ENCODE results near the gene NOC2L.

DNA sequence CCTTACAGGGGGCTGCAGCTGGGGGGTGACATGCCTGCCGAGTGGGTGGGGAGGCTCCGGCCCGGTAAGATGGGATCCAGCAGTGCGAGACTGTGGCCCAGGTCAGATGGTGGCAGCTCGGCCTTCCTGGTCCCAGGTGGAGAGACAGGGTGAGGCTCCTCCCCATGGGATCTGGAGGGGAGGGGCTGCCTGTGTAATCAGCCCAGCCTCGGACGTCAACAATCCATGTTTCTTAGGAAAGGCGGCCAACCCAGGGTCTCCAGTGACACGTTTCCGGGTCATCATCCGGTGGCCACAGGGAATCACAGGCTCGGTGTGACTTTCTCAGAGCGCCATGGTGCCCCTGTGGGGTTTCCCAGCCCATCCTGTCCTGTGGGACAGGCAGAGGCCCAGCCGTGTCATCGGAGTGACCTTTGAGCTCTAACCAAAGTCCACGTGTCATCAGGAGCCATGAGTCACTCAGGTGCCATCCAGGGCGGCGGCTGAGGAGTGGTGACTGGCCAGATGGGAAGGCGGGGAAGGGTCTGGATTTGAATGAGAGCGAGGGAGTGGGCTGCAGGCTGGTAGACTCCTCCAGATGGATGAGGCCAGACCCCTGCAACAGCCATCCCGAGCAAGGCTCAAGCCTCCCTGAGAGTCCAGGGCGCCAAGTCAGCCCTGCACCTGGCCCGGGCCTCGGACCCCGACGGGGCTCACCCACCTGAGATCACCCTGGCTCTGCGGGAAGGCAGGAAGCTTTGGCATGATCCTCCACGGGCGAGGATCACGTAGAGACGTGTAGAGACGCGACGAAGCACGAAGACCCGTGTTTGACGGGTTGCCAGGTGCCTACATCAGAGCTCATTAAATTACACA is 47.5 kb upstream of the NOC2L start:
- TF ChIP-seq, protein P1, sequence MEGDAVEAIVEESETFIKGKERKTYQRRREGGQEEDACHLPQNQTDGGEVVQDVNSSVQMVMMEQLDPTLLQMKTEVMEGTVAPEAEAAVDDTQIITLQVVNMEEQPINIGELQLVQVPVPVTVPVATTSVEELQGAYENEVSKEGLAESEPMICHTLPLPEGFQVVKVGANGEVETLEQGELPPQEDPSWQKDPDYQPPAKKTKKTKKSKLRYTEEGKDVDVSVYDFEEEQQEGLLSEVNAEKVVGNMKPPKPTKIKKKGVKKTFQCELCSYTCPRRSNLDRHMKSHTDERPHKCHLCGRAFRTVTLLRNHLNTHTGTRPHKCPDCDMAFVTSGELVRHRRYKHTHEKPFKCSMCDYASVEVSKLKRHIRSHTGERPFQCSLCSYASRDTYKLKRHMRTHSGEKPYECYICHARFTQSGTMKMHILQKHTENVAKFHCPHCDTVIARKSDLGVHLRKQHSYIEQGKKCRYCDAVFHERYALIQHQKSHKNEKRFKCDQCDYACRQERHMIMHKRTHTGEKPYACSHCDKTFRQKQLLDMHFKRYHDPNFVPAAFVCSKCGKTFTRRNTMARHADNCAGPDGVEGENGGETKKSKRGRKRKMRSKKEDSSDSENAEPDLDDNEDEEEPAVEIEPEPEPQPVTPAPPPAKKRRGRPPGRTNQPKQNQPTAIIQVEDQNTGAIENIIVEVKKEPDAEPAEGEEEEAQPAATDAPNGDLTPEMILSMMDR (IDR thresholded peaks at IDR 0.05; ENCODE audit: low read length) = no peak
- no peak for TF ChIP-seq EZH2 (IDR thresholded peaks at IDR 0.05; ENCODE audit: borderline replicate concordance, low read length)

All from OCI-LY1 (cell line).